ENCODE results near the gene ZSWIM3.

The ZSWIM3 gene

DNA sequence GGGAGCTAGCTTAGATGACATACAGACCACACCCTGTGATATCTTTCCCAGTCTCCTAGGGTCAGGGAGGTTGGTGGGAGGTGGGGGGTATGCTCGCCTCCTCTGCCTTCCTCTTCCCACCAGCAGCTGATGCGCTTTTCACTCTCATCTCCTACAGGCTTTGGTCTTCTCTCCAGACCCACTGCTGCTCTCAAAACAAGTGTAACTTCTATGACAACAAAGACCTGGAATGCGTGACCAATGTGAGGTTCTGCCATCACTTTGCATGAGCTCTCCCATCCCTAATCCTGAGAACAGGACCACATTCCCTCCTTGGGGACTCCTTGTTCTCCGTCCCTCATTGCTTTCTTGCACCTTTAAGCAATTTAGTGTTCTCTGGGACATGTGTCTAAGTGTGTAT lies 36.4 kb downstream of the ZSWIM3 start:
- POLR2A ChIA-PET, result interaction anchor here (0.5 kb wide), 1 partner anchor 555 kb away, joined by 3 read pairs; no protein-coding TSS in a partner anchor
- no peak overlapping the region for H3K27ac ChIP-seq (ENCODE audit: insufficient read depth in 1 of 2, low read depth in 1 of 2, low read length in 2 of 2, poor library complexity in 1 of 2, severe bottlenecking in 2 of 2)

DNA sequence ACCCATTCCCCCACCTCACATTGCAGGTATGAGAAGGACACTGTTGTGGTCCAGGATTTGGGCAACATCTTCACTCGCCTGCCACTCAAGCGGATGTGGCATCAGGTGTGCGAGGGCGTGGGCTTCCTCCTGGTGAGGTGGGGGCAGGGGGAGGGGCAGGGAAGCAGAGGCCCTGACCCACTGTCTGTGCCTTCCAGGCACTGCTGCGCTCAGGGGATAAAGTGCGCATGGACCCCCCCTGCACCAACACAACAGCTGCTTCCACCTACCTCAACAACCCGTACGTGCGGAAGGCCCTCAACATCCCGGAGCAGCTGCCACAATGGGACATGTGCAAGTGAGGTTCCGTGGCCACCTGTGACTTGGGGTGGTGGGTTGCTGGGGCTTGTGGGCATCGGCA lies 37.4 kb downstream of the ZSWIM3 start:
- WGBS (ENCODE audit: insufficient coverage), result 96% methylated on average over 5 of the region's 12 CpGs
- ChIA-PET CTCF (no interaction called here), POLR2A (no interaction called here)
- H3K9me3 ChIP-seq (ENCODE audit: control extremely low read depth in 1 of 5, control insufficient read depth in 4 of 5, insufficient read depth in 2 of 5, low read depth in 1 of 5, low read length in 4 of 5), result no peaks in the 10 kb centered on the region
- H3K27me3 ChIP-seq (replicated peaks in 2 of 5; ENCODE audit: control insufficient read depth in 4 of 5, insufficient read depth in 5 of 5, low read length in 4 of 5), result no peaks in the 10 kb centered on the region
- H3K27ac ChIP-seq (ENCODE audit: insufficient read depth in 1 of 2, low read depth in 1 of 2, low read length in 2 of 2, poor library complexity in 1 of 2, severe bottlenecking in 2 of 2), result no peak overlapping the region
- peaks cover 8 to 34% (median 30%) of the 10 kb centered on the region in 4 experiments for H3K4me1 ChIP-seq (ENCODE audit: control extremely low read depth in 1 of 4, control insufficient read depth in 4 of 4, insufficient read depth in 4 of 4, low read length in 3 of 4)
- peaks cover 11 to 61% (median 39%) of the 10 kb centered on the region in 4 experiments for H3K36me3 ChIP-seq (ENCODE audit: control insufficient read depth in 4 of 4, insufficient read depth in 4 of 4, low read length in 3 of 4)
- H3K4me3 ChIP-seq (ENCODE audit: control insufficient read depth in 1 of 7, extremely low read depth in 1 of 7, insufficient read depth in 4 of 7, low read depth in 2 of 7, low read length in 6 of 7), result no peak overlapping the region
- no peak for DNase-seq

More for the DNA sequence above, 36.4 kb downstream of the ZSWIM3 start:
- no peaks in the 10 kb centered on the region for H3K9me3 ChIP-seq (ENCODE audit: control extremely low read depth in 1 of 5, control insufficient read depth in 4 of 5, insufficient read depth in 2 of 5, low read depth in 1 of 5, low read length in 4 of 5)
- no peak for DNase-seq
- CTCF ChIA-PET, result interaction anchor here (0.8 to 5.8 kb wide), 2 partner anchors 12 to 25 kb away, joined by 3 to 30 read pairs; partner anchors contain the start of gene ZSWIM1
- H3K4me3 ChIP-seq (ENCODE audit: control insufficient read depth in 1 of 7, extremely low read depth in 1 of 7, insufficient read depth in 4 of 7, low read depth in 2 of 7, low read length in 6 of 7), result no peak overlapping the region
- WGBS (ENCODE audit: insufficient coverage), result 100% methylated on average over 1 of the region's 4 CpGs
- H3K27me3 ChIP-seq (replicated peaks in 2 of 5; ENCODE audit: control insufficient read depth in 4 of 5, insufficient read depth in 5 of 5, low read length in 4 of 5), result no peaks in the 10 kb centered on the region
- H3K36me3 ChIP-seq (ENCODE audit: control insufficient read depth in 4 of 4, insufficient read depth in 4 of 4, low read length in 3 of 4), result peaks cover 9 to 54% (median 34%) of the 10 kb centered on the region in 4 experiments
- H3K4me1 ChIP-seq (ENCODE audit: control extremely low read depth in 1 of 4, control insufficient read depth in 4 of 4, insufficient read depth in 4 of 4, low read length in 3 of 4), result peaks cover 8 to 40% (median 36%) of the 10 kb centered on the region in 4 experiments

DNA sequence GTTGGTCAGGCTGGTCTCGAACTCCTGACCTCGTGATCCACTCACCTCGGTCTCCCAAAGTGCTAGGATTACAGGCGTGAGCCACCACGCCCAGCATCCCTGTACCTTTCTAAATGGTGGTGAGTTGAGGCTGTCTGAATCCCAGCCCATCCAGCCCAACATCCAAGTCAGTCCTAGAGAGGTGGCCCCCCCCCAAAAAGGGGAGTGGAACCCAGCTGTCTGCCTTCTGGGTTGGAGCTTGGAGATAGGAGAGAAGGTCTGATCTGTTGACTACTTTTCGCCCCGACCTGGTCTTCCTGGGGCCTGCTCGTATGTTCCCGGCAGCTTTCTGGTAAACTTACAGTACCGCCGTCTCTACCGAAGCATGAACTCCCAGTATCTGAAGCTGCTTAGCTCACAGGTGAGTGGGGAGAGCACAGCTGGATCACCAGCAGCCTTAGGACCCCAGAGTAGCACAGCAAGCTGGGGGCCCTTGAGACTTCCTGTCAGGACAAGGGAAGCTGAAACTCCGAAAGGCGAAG lies 39.3 kb downstream of the ZSWIM3 start:
- Histone ChIP-seq H3K4me3 (ENCODE audit: control insufficient read depth in 1 of 7, extremely low read depth in 1 of 7, insufficient read depth in 4 of 7, low read depth in 2 of 7, low read length in 6 of 7) (no peak overlapping the region), H3K27me3 (replicated peaks in 2 of 5; ENCODE audit: control insufficient read depth in 4 of 5, insufficient read depth in 5 of 5, low read length in 4 of 5) (no peaks in the 10 kb centered on the region), H3K4me1 (ENCODE audit: control extremely low read depth in 1 of 4, control insufficient read depth in 4 of 4, insufficient read depth in 4 of 4, low read length in 3 of 4) (peaks cover 8 to 16% (median 14%) of the 10 kb centered on the region in 4 experiments), H3K36me3 (ENCODE audit: control insufficient read depth in 4 of 4, insufficient read depth in 4 of 4, low read length in 3 of 4) (peaks cover 11 to 65% (median 41%) of the 10 kb centered on the region in 4 experiments), H3K9me3 (ENCODE audit: control extremely low read depth in 1 of 5, control insufficient read depth in 4 of 5, insufficient read depth in 2 of 5, low read depth in 1 of 5, low read length in 4 of 5) (no peaks in the 10 kb centered on the region), H3K27ac (ENCODE audit: insufficient read depth in 1 of 2, low read depth in 1 of 2, low read length in 2 of 2, poor library complexity in 1 of 2, severe bottlenecking in 2 of 2) (no peak overlapping the region)
- WGBS (ENCODE audit: insufficient coverage), result 100% methylated on average over 9 of the region's 14 CpGs
- CTCF ChIA-PET, result interaction anchor here (0.9 to 1.1 kb wide), 3 partner anchors 9 to 63 kb away, joined by 3 read pairs; partner anchors contain the start of gene SPATA25
- no peak for DNase-seq
- POLR2A ChIA-PET, result no interaction called here

DNA sequence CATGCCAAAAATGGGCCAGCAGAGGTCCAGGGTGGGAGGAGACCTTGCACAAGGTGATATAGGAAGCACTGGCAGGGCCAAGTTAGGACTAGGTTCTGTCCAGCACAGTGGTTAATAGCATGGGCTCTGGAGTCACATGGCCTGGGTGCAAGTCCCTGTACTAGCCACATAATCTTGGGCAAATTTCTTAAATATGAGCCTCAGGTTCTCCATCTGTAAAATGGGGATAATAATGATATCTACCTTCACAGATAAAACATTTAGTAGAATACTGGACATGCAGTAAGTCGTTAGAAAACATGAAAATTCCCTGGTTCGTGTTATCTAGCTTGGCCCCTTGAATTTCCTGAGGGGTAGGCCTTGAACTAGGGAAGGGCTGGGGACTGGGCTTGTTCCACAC lies 39.9 kb downstream of the ZSWIM3 start:
- peaks cover 11 to 68% (median 42%) of the 10 kb centered on the region in 4 experiments for H3K36me3 ChIP-seq (ENCODE audit: control insufficient read depth in 4 of 4, insufficient read depth in 4 of 4, low read length in 3 of 4)
- no peak overlapping the region for H3K4me3 ChIP-seq (ENCODE audit: control insufficient read depth in 1 of 7, extremely low read depth in 1 of 7, insufficient read depth in 4 of 7, low read depth in 2 of 7, low read length in 6 of 7)
- POLR2A ChIA-PET, result no interaction called here
- CTCF ChIA-PET, result interaction anchor here (0.9 to 1.1 kb wide), 3 partner anchors 10 to 63 kb away, joined by 3 read pairs; partner anchors contain the start of gene SPATA25
- no peaks in the 10 kb centered on the region for H3K27me3 ChIP-seq (replicated peaks in 2 of 5; ENCODE audit: control insufficient read depth in 4 of 5, insufficient read depth in 5 of 5, low read length in 4 of 5)
- H3K4me1 ChIP-seq (ENCODE audit: control extremely low read depth in 1 of 4, control insufficient read depth in 4 of 4, insufficient read depth in 4 of 4, low read length in 3 of 4), result peaks cover 3 to 10% (median 8%) of the 10 kb centered on the region in 4 experiments
- DNase-seq, result no peak
- H3K9me3 ChIP-seq (ENCODE audit: control extremely low read depth in 1 of 5, control insufficient read depth in 4 of 5, insufficient read depth in 2 of 5, low read depth in 1 of 5, low read length in 4 of 5), result no peaks in the 10 kb centered on the region
- H3K27ac ChIP-seq (ENCODE audit: insufficient read depth in 1 of 2, low read depth in 1 of 2, low read length in 2 of 2, poor library complexity in 1 of 2, severe bottlenecking in 2 of 2), result no peak overlapping the region
- WGBS (ENCODE audit: insufficient coverage), result 100% methylated on average over 1 of the region's 2 CpGs

DNA sequence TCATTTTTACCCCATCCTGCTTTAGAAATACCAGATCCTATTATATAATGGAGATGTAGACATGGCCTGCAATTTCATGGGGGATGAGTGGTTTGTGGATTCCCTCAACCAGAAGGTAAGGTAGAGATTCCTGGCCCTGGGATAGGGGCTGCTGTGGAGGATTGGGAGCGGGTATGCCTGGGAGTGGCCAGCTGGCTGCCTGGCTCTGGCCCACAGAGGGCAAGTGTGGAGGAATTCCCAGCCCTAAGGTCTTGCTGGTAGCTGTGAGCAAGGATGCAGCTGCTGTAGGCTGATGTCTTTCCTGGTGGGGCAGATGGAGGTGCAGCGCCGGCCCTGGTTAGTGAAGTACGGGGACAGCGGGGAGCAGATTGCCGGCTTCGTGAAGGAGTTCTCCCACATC lies 40.3 kb downstream of the ZSWIM3 start:
- peaks cover 11 to 67% (median 43%) of the 10 kb centered on the region in 4 experiments for H3K36me3 ChIP-seq (ENCODE audit: control insufficient read depth in 4 of 4, insufficient read depth in 4 of 4, low read length in 3 of 4)
- H3K4me3 ChIP-seq (ENCODE audit: control insufficient read depth in 1 of 7, extremely low read depth in 1 of 7, insufficient read depth in 4 of 7, low read depth in 2 of 7, low read length in 6 of 7), result no peak overlapping the region
- H3K27me3 ChIP-seq (replicated peaks in 2 of 5; ENCODE audit: control insufficient read depth in 4 of 5, insufficient read depth in 5 of 5, low read length in 4 of 5), result no peaks in the 10 kb centered on the region
- H3K9me3 ChIP-seq (ENCODE audit: control extremely low read depth in 1 of 5, control insufficient read depth in 4 of 5, insufficient read depth in 2 of 5, low read depth in 1 of 5, low read length in 4 of 5), result no peaks in the 10 kb centered on the region
- DNase-seq, result no peak
- ChIA-PET CTCF (interaction anchor here (1.0 to 2.1 kb wide), 2 partner anchors 10 to 98 kb away, joined by 6 to 11 read pairs; no protein-coding TSS in a partner anchor), POLR2A (no interaction called here)
- peaks cover 0 to 6% (median 4%) of the 10 kb centered on the region in 4 experiments for H3K4me1 ChIP-seq (ENCODE audit: control extremely low read depth in 1 of 4, control insufficient read depth in 4 of 4, insufficient read depth in 4 of 4, low read length in 3 of 4)
- 92% methylated on average over 6 of the region's 7 CpGs for WGBS (ENCODE audit: insufficient coverage)
- no peak overlapping the region for H3K27ac ChIP-seq (ENCODE audit: insufficient read depth in 1 of 2, low read depth in 1 of 2, low read length in 2 of 2, poor library complexity in 1 of 2, severe bottlenecking in 2 of 2)

DNA sequence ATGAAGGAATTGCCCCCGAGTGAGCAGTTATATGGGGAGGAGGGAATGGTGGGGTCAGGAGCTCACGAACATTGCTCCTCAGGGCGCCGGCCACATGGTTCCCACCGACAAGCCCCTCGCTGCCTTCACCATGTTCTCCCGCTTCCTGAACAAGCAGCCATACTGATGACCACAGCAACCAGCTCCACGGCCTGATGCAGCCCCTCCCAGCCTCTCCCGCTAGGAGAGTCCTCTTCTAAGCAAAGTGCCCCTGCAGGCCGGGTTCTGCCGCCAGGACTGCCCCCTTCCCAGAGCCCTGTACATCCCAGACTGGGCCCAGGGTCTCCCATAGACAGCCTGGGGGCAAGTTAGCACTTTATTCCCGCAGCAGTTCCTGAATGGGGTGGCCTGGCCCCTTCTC lies 40.9 kb downstream of the ZSWIM3 start:
- Histone ChIP-seq H3K36me3 (ENCODE audit: control insufficient read depth in 4 of 4, insufficient read depth in 4 of 4, low read length in 3 of 4) (peaks cover 11 to 62% (median 40%) of the 10 kb centered on the region in 4 experiments), H3K27me3 (replicated peaks in 2 of 5; ENCODE audit: control insufficient read depth in 4 of 5, insufficient read depth in 5 of 5, low read length in 4 of 5) (no peaks in the 10 kb centered on the region), H3K4me3 (ENCODE audit: control insufficient read depth in 1 of 7, extremely low read depth in 1 of 7, insufficient read depth in 4 of 7, low read depth in 2 of 7, low read length in 6 of 7) (no peak overlapping the region), H3K4me1 (ENCODE audit: control extremely low read depth in 1 of 4, control insufficient read depth in 4 of 4, insufficient read depth in 4 of 4, low read length in 3 of 4) (peaks cover 0 to under 1% (median under 1%) of the 10 kb centered on the region in 4 experiments), H3K9me3 (ENCODE audit: control extremely low read depth in 1 of 5, control insufficient read depth in 4 of 5, insufficient read depth in 2 of 5, low read depth in 1 of 5, low read length in 4 of 5) (no peaks in the 10 kb centered on the region), H3K27ac (ENCODE audit: insufficient read depth in 1 of 2, low read depth in 1 of 2, low read length in 2 of 2, poor library complexity in 1 of 2, severe bottlenecking in 2 of 2) (no peak overlapping the region)
- ChIA-PET POLR2A (interaction anchor here (0.7 kb wide), 1 partner anchor 792 kb away, joined by 3 read pairs; no protein-coding TSS in a partner anchor), CTCF (interaction anchor here (0.9 to 2.1 kb wide), 5 partner anchors 8 to 99 kb away, joined by 3 to 11 read pairs (median 4); no protein-coding TSS in a partner anchor)
- no peak for DNase-seq
- WGBS (ENCODE audit: insufficient coverage), result 95% methylated on average over 9 of the region's 12 CpGs

All from common myeloid progenitor, CD34-positive (primary cell).